GM18505 (cell line): ENCODE measurements around the gene MBIP.
A peak's percentile ranks its signal among the peaks of the same experiment; 100 is the strongest.
"Not testable (repeated sequence)": the region's sequence is repeated elsewhere in the genome, so short reads cannot be mapped to it uniquely, and the experiment has no call there.

Experiments used
- ATAC-seq: cut with Tn5 transposase; IDR thresholded peaks from one replicate; pipeline ENCODE4 v1.9.1; 2021; ENCODE audit not compliant: unreplicated experiment
- POLR2A ChIP-seq: IDR thresholded peaks from 4 replicates; pipeline ENCODE4 v1.6.1; 2011; ENCODE audit warnings: borderline replicate concordance; ENCODE audit not compliant: insufficient read depth, insufficient read length; ENCODE audit errors: extremely low read depth

MBIP gene, protein sequence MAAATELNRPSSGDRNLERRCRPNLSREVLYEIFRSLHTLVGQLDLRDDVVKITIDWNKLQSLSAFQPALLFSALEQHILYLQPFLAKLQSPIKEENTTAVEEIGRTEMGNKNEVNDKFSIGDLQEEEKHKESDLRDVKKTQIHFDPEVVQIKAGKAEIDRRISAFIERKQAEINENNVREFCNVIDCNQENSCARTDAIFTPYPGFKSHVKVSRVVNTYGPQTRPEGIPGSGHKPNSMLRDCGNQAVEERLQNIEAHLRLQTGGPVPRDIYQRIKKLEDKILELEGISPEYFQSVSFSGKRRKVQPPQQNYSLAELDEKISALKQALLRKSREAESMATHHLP

GRCh38 chr14:36320200-36320896 is at the start of gene MBIP:
Gene MBIP (minus strand): TSS chr14:36320637. CDS start chr14:36320588, 49 bp downstream.
- ATAC-seq = peak; percentile 97
- TF ChIP-seq POLR2A = peak; percentile 72

- ATAC-seq = no peak
- TF ChIP-seq POLR2A = no peak
Measured at GRCh38 chr14:36367985-36368774, 47.7 kb upstream of the MBIP start.

GRCh38 chr14:36365766-36366165 is 45.3 kb upstream of the MBIP start:
- TF ChIP-seq POLR2A = no peak
- ATAC-seq = no peak

DNA sequence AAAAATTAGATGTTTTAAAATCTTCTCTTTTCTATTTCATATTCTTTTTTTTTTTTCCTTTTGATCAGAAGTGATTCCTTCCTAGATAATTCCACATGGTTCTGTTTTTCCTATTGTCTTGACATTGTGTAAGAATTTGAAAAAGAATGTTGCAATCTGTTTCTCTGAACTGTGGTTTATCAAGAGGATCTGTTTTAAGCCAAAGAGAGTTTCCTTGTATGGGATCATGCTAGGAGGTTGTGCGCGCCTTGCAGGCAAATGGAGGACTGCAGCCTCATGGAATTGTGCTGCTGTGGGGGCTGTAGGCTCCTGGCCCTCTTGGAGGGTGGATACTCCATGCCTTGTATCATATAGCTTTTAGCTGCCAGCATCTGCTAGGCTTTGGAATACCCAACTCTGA is 43.3 kb upstream of the MBIP start:
- ATAC-seq = no peak
- TF ChIP-seq POLR2A = no peak

- no peak for ATAC-seq
- TF ChIP-seq POLR2A = no peak
Measured at GRCh38 chr14:36362648-36363047, 42.2 kb upstream of the MBIP start.

GRCh38 chr14:36361210-36361853 is 40.9 kb upstream of the MBIP start:
- TF ChIP-seq POLR2A = no peak
- no peak for ATAC-seq

DNA sequence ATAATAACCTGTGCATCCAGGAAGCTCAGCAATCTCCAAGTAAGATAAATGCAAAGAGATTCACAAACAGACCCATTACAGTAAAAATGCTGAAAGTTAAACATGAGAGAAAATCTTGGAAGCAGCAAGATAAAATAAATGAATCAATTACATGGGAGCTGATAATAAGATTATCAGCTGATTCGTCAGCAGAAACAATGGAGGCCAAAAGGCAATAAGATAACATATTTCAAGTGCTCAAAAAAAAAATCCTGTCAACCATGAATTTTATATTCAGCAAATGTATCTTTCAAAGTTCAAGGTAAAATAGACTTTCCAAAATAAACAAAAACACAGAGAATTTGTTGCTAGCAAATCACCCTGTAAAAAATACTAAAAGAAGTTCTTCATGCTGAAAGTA is 36.4 kb upstream of the MBIP start:
- no peak for TF ChIP-seq POLR2A
- ATAC-seq = no peak

- TF ChIP-seq POLR2A = no peak
- ATAC-seq = no peak
Measured at GRCh38 chr14:36346052-36346451, 25.6 kb upstream of the MBIP start.

DNA sequence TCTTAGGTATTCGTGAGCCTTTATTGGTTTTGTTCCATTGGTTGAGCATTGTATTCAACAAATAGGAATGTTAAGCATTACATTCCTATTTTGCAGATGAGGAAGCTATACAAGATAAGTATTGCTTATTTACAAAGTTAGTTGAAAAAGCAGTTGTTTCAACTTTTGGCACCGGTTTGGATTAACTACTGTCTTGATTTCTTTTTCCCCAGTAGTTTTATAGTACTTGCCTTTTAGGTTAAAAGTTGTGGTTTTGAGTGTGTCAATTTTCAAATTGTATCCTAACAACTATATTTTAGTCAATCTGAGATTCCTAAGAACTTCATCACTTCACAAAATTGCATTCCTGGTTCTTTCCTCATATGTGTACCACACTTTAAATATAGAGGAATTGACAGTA is 23.8 kb upstream of the MBIP start:
- ATAC-seq = no peak
- TF ChIP-seq POLR2A = no peak

GRCh38 chr14:36341811-36342210 is 21.4 kb upstream of the MBIP start:
- not testable (repeated sequence) for ATAC-seq

DNA sequence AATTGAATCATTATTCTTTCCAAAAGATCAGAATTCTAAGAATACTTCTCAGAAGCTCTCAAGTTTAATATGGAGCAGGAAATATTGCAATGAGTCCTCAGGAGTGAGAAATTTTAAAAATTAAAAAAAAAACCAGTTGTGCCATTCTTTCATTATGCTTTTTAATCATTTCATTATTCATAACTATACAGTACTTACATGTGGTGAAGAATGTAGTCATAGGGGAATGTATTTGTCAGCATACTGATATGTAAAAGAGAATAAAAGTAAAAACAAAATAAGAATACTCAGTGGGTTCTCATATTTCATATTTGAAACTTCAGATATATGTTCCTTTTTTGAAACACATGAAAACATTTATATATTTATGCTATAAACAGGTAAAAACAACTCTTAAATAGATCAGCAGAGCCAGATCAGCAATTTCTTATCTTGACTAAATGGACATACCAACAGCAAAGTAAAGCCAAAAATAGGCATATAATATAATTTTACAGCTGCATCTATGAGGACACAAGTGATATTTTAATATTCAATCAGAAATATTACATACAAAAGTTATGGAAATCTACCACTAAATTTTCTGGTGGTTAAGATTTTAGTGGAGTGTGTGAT is 19.9 kb upstream of the MBIP start:
- no peak for ATAC-seq
- TF ChIP-seq POLR2A = no peak

DNA sequence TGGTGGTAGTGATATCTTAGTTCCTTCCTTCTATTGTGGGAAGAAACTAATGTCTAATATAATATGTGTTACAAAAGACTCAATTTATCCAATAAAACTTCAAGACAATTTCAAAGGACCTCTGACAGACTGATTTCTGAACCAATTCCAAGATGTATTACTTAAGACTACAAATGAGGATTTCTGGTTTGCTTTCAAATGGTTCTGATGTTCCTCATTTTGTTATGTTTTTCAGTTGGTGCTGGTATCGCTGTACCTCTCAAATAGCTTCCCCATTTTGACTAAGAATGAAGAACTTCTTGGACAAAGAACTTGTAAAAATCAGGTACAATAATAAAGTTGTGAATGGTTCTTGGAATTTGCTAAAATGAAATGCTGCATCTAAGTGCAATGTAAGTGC is 19.4 kb upstream of the MBIP start:
- no peak for ATAC-seq
- TF ChIP-seq POLR2A = no peak

- ATAC-seq = no peak
- TF ChIP-seq POLR2A = no peak
Measured at GRCh38 chr14:36333119-36333518, 12.7 kb upstream of the MBIP start.

GRCh38 chr14:36327573-36327972 is 7.1 kb upstream of the MBIP start:
- ATAC-seq = not testable (repeated sequence)
